ENCODE data around the gene TCF25. TPM values are rescaled to one million over a fixed set of nuclear protein-coding genes. Genes with fewer than 3 reads are reported as not detected.

TCF25 gene
- total RNA-seq, 4 donors from 2014 or later: 123 to 202 (median 160) TPM

DNA sequence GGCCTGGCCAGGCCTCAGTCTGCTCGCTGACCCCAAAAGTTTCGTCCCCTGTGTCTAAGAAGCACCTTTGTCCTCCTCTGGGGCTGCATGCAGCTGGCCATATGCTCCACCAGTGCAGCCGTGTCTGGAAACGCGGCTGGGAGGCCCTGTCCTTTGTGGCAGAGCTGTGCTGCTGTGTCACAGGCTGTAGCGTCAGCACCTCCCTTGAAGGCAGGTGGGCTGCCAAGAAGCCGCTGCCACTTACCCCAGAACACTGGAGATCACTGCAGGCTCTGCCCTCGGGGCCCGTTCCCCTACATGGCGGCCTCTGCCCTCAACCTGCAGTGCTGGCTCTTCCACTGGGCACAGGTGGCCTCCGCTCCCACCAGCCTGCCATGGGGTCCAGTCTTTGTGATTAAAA lies 29.6 kb downstream of the TCF25 start:
- ATAC-seq (ENCODE audit: low FRiP score) (no peak), DNase-seq (ENCODE audit: low spot score) (no peak)
- TF ChIP-seq CTCF (IDR thresholded peaks at IDR 0.05): no peak

GRCh38 chr16:89903908-89904515 lies 30.6 kb downstream of the TCF25 start:
- ATAC-seq (ENCODE audit: low FRiP score) (no peak), DNase-seq (ENCODE audit: low spot score) (no peak)
- TF ChIP-seq CTCF (IDR thresholded peaks at IDR 0.05): no peak

- DNase-seq (ENCODE audit: low spot score) (no peak), ATAC-seq (ENCODE audit: low FRiP score) (no peak)
- TF ChIP-seq CTCF (IDR thresholded peaks at IDR 0.05): no peak
Measured at GRCh38 chr16:89904606-89905510, 31.5 kb downstream of the TCF25 start.

- TF ChIP-seq CTCF (IDR thresholded peaks at IDR 0.05): no peak
- ATAC-seq (ENCODE audit: low FRiP score): no peak
- DNase-seq (ENCODE audit: low spot score): no peak
Measured at GRCh38 chr16:89905511-89906139, 32.2 kb downstream of the TCF25 start.

- DNase-seq (ENCODE audit: low spot score) (no peak), ATAC-seq (ENCODE audit: low FRiP score) (no peak)
- no peak for TF ChIP-seq CTCF (IDR thresholded peaks at IDR 0.05)
Measured at GRCh38 chr16:89906140-89907025, 33.0 kb downstream of the TCF25 start.

- DNase-seq (ENCODE audit: low spot score) (no peak), ATAC-seq (ENCODE audit: low FRiP score) (no peak)
- no peak for TF ChIP-seq CTCF (IDR thresholded peaks at IDR 0.05)
Measured at GRCh38 chr16:89907055-89907814, 33.8 kb downstream of the TCF25 start.

All from omental fat pad (tissue), 4 donors.